NCI-H82 treated with DMSO at 0.1 percent for 48 hours (cell line): ENCODE results near the gene KRTAP12-2.
"Not testable (repeated sequence)": the region's sequence is repeated elsewhere in the genome, so short reads cannot be mapped to it uniquely, and the experiment has no call there.

ENCODE experiments used
- DNase-seq: peaks from one replicate; lab custom pipeline; 2025; ENCODE audit not compliant: unreplicated experiment; lab: John Stamatoyannopoulos, UW

KRTAP12-2 gene

GRCh38 chr21:44702973-44703730 is 36.4 kb upstream of the KRTAP12-2 start:
- DNase-seq = no peak

GRCh38 chr21:44702111-44702972 is 35.6 kb upstream of the KRTAP12-2 start:
- DNase-seq = no peak

- DNase-seq = no peak
Observed at GRCh38 chr21:44701541-44701940, 34.8 kb upstream of the KRTAP12-2 start.

- no peak for DNase-seq
Observed at GRCh38 chr21:44701023-44701400, 34.3 kb upstream of the KRTAP12-2 start.

- no peak for DNase-seq
Observed at GRCh38 chr21:44700101-44701022, 33.6 kb upstream of the KRTAP12-2 start.

GRCh38 chr21:44699502-44700001 is 32.8 kb upstream of the KRTAP12-2 start:
- DNase-seq = no peak

GRCh38 chr21:44697811-44698734 is 31.3 kb upstream of the KRTAP12-2 start:
- DNase-seq = no peak

- not testable (repeated sequence) for DNase-seq
Observed at GRCh38 chr21:44697172-44697810, 30.6 kb upstream of the KRTAP12-2 start, which contains the start of gene KRTAP10-12. TSS of gene KRTAP10-12 (plus strand) at chr21:44697172. CDS start at chr21:44697202, 30 bp downstream.

GRCh38 chr21:44696572-44696971 is 29.8 kb upstream of the KRTAP12-2 start:
- DNase-seq = no peak

GRCh38 chr21:44695641-44696040 is 28.9 kb upstream of the KRTAP12-2 start:
- no peak for DNase-seq

GRCh38 chr21:44695184-44695583 is 28.5 kb upstream of the KRTAP12-2 start:
- no peak for DNase-seq

GRCh38 chr21:44694776-44695175 is 28.0 kb upstream of the KRTAP12-2 start:
- DNase-seq = no peak

- DNase-seq = no peak
Observed at GRCh38 chr21:44692798-44693512, 26.2 kb upstream of the KRTAP12-2 start.

- DNase-seq = no peak
Observed at GRCh38 chr21:44691686-44692085, 25.0 kb upstream of the KRTAP12-2 start.

GRCh38 chr21:44689740-44690139 is 23.0 kb upstream of the KRTAP12-2 start:
- DNase-seq = not testable (repeated sequence)

GRCh38 chr21:44687671-44688070 is 20.9 kb upstream of the KRTAP12-2 start:
- DNase-seq = no peak

- no peak for DNase-seq
Observed at GRCh38 chr21:44686843-44687561, 20.3 kb upstream of the KRTAP12-2 start.
